ENCODE data around the gene DHX35.

Gene DHX35

GRCh38 chr20:38927902-38928578, 34.1 kb upstream of the DHX35 start:
- H3K4me3 ChIP-seq (ENCODE audit: low read depth, low read length), result peak overlapping the region; percentile 85
- TF ChIP-seq MYC (IDR thresholded peaks at IDR 0.05; ENCODE audit: low read depth, low read length) (no peak), CTCF (IDR thresholded peaks at IDR 0.05; ENCODE audit: low read depth, low read length) (no peak), POLR2A (IDR thresholded peaks at IDR 0.05; ENCODE audit: extremely low read depth, insufficient read length) (no peak)
- TF ChIP-seq, protein P1, sequence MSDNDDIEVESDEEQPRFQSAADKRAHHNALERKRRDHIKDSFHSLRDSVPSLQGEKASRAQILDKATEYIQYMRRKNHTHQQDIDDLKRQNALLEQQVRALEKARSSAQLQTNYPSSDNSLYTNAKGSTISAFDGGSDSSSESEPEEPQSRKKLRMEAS (IDR thresholded peaks at IDR 0.05; ENCODE audit: low read depth, low read length), result no peak
- DNase-seq (ENCODE audit: low read depth), result peak; percentile 44

DNA sequence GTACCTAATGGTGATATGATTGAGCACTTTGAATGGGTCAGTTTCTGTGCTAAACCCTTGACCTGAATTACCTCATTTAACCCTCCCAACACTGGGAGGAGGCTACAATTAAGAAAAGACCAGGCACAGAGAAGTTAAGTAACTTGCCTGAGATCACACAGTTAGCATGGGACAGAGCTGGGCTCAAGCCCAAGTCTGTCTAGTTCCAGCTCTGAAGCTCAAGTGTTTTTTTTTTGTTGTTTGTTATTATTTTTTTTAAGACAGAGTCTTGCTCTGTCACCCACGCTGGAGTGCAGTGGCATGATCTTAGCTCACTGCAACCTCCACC, 31.9 kb upstream of the DHX35 start:
- no peak for DNase-seq (ENCODE audit: low read depth)
- H3K4me3 ChIP-seq (ENCODE audit: low read depth, low read length), result peak overlapping the region; percentile 40
- no peak for TF ChIP-seq MYC (IDR thresholded peaks at IDR 0.05; ENCODE audit: low read depth, low read length)
- TF ChIP-seq, protein P1 (IDR thresholded peaks at IDR 0.05; ENCODE audit: low read depth, low read length), result no peak
- TF ChIP-seq POLR2A (IDR thresholded peaks at IDR 0.05; ENCODE audit: extremely low read depth, insufficient read length), result no peak
- TF ChIP-seq CTCF (IDR thresholded peaks at IDR 0.05; ENCODE audit: low read depth, low read length), result no peak

DNA sequence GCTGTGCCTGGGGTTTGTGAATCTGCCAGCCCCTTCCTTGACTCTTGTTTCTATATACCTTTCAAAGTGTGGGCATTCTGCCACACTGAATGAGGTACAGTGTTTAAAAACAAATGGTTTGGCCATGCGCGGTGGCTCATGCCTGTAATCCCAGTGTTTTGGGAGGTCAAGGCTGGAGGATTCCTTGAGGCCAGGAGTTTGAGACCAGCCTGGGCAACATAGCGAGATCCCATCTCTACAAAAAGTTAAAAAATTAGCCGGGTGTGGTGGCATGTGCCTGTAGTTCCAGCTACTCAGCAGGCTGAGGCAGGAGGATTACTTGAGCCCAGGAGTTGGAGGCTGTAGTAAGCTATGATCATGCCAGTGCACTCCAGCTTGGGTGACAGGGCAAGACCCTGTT, 30.2 kb upstream of the DHX35 start:
- no peak overlapping the region for H3K4me3 ChIP-seq (ENCODE audit: low read depth, low read length)
- DNase-seq (ENCODE audit: low read depth), result no peak
- TF ChIP-seq CTCF (IDR thresholded peaks at IDR 0.05; ENCODE audit: low read depth, low read length), result no peak
- TF ChIP-seq MYC (IDR thresholded peaks at IDR 0.05; ENCODE audit: low read depth, low read length), result no peak
- TF ChIP-seq, protein P1 (IDR thresholded peaks at IDR 0.05; ENCODE audit: low read depth, low read length), result no peak
- TF ChIP-seq POLR2A (IDR thresholded peaks at IDR 0.05; ENCODE audit: extremely low read depth, insufficient read length), result no peak

DNA sequence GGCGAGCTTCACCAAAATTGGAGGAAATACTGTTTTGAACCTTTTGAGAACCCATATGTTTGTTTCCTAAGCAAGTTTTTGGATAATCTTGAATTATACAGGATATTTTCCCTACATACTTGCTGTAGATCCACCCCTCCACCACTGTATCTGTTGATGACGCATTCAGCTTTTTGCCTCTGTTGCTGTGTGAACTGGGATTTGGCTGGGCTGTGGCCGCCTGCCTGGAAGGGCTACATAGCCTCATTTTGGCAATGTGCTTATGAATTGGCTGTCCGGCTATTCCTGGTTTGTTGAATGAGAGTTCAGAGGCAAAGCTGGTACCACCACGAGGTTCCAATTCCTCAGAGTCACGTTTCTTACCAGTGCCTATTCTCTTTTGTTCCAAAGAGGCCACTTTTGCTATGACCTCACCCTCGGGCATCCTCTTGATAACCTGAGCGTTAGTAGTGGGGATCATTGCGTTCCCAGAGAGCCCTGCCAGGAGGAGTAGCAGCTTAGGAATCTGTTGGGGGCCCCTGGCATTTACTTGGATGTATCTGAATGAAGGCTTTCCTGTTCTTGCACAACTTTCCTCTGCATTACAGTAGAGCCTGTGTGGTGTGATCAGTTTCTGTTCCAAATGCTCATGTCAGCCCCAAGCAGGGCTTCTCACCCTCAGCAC, 29.6 kb upstream of the DHX35 start:
- TF ChIP-seq, protein P1 (IDR thresholded peaks at IDR 0.05; ENCODE audit: low read depth, low read length), result no peak
- TF ChIP-seq POLR2A (IDR thresholded peaks at IDR 0.05; ENCODE audit: extremely low read depth, insufficient read length) (no peak), CTCF (IDR thresholded peaks at IDR 0.05; ENCODE audit: low read depth, low read length) (no peak), MYC (IDR thresholded peaks at IDR 0.05; ENCODE audit: low read depth, low read length) (no peak)
- peak; percentile 16 for DNase-seq (ENCODE audit: low read depth)
- peak overlapping the region; percentile 2 for H3K4me3 ChIP-seq (ENCODE audit: low read depth, low read length)

DNA sequence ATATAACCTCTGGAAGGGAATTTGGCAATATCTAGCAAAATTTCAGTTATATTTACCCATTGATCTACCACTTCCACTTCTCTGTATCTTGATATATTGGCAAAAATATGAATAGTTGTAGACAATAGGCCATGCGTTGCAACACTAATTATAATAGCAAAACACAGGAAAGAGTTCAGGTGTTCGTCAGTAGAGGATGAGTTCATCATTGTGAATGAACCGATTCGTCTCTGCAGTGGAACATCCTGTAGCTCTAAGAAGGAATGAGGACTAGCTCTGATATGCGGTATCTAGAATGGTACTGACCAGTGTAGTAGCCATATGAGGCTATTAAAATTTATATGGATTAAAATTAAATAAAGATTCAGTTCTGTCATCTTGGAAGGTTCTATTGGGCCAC, 27.6 kb upstream of the DHX35 start:
- no peak overlapping the region for H3K4me3 ChIP-seq (ENCODE audit: low read depth, low read length)
- TF ChIP-seq MYC (IDR thresholded peaks at IDR 0.05; ENCODE audit: low read depth, low read length) (no peak), CTCF (IDR thresholded peaks at IDR 0.05; ENCODE audit: low read depth, low read length) (no peak)
- no peak for DNase-seq (ENCODE audit: low read depth)

Measured in NB4 (cell line).